CD8-positive, alpha-beta memory T cell (primary cell): ENCODE measurements around the gene SH3RF1. TPM values are rescaled to one million over a fixed set of nuclear protein-coding genes. Genes with fewer than 3 reads are reported as not detected.

ENCODE experiments used
- CTCF ChIA-PET: fragments of 350-600 bp; sonication (Branson Sonifier 250); formaldehyde crosslinking; loops from one replicate; lab custom pipeline; 2021; ENCODE audit warnings: antibody characterized with exemption; lab: Charles Lee
- POLR2A ChIA-PET: fragments of 350-600 bp; sonication (Branson Sonifier 250); formaldehyde crosslinking; loops from one replicate; lab custom pipeline; 2021; ENCODE audit warnings: antibody characterized with exemption; lab: Charles Lee
- DNase-seq, 5 donors: peaks; one replicate each; pipeline versions ENCODE4 v3.0.0 to v3.0.0-alpha.2; 2020 to 2022; ENCODE audit warnings: mixed read lengths in 1 of 5
- H3K27ac ChIP-seq: one replicate; pipeline ENCODE4 v1.7.0; 2013; ENCODE audit warnings: low read depth, mild to moderate bottlenecking, low read length, moderate library complexity
- H3K27me3 ChIP-seq: 2 replicates; pipeline ENCODE4 v1.7.0; 2013; ENCODE audit warnings: low read length, mild to moderate bottlenecking; ENCODE audit not compliant: insufficient read depth, poor library complexity, severe bottlenecking
- H3K36me3 ChIP-seq: 2 replicates; pipeline ENCODE4 v1.7.0; 2013; ENCODE audit warnings: mild to moderate bottlenecking, low read length, moderate library complexity; ENCODE audit not compliant: insufficient read depth
- H3K4me1 ChIP-seq: 2 replicates; pipeline ENCODE4 v1.7.0; 2013; ENCODE audit warnings: mild to moderate bottlenecking, low read length, moderate library complexity; ENCODE audit not compliant: insufficient read depth
- H3K4me3 ChIP-seq: 2 replicates; pipeline ENCODE4 v1.7.0; 2013; ENCODE audit warnings: mild to moderate bottlenecking, low read length
- H3K9me3 ChIP-seq: 2 replicates; pipeline ENCODE4 v1.7.0; 2013; ENCODE audit warnings: mild to moderate bottlenecking, low read length
- H3K27ac Mint-ChIP-seq, 8 donors: one replicate each; pipeline ENCODE4 v1.8.0; 2020 to 2021; ENCODE audit warnings: mixed read lengths in 8 of 8, mild to moderate bottlenecking in 6 of 8, inconsistent platforms in 3 of 8, moderate library complexity in 3 of 8
- H3K27me3 Mint-ChIP-seq, 2 donors: one replicate each; pipeline ENCODE4 v1.8.0; 2020 to 2021; ENCODE audit warnings: mixed read lengths in 2 of 2, mild to moderate bottlenecking in 1 of 2, moderate library complexity in 1 of 2
- H3K36me3 Mint-ChIP-seq, 3 donors: one replicate each; pipeline ENCODE4 v1.8.0; 2020 to 2021; ENCODE audit warnings: mixed read lengths in 3 of 3, inconsistent platforms in 1 of 3, mild to moderate bottlenecking in 1 of 3
- H3K4me1 Mint-ChIP-seq, 3 donors: one replicate each; pipeline ENCODE4 v1.8.0; 2020 to 2021; ENCODE audit warnings: mixed read lengths in 3 of 3, inconsistent platforms in 1 of 3, mild to moderate bottlenecking in 1 of 3
- H3K4me3 Mint-ChIP-seq, 7 donors: one replicate each; pipeline ENCODE4 v1.8.0; 2020 to 2021; ENCODE audit warnings: mixed read lengths in 7 of 7, mild to moderate bottlenecking in 6 of 7, moderate library complexity in 4 of 7, inconsistent platforms in 2 of 7
- H3K9me3 Mint-ChIP-seq, 5 donors: one replicate each; pipeline ENCODE4 v1.8.0; 2020 to 2022; ENCODE audit warnings: mixed read lengths in 5 of 5, mild to moderate bottlenecking in 3 of 5, moderate library complexity in 2 of 5, inconsistent platforms in 1 of 5
- polyA plus RNA-seq: library from polyadenylated mRNA; unstranded; fragments of 300-500 nt; fragmentation: Illumina TruSeq; gene quantifications from one replicate; pipeline ENCODE4 v1.2.3, GENCODE V29; 2021
- total RNA-seq, 2 experiments: library from RNA; stranded (reverse); gene quantifications; one replicate each; pipeline ENCODE4 v1.2.3, GENCODE V29; 2021

SH3RF1 gene
- total and polyA plus RNA-seq, 3 experiments from 2014 or later, result 1.1 to 1.4 TPM; not detected in 1

- Mint-ChIP-seq H3K36me3 (no peaks in the 10 kb centered on the region), H3K27ac (peak overlapping the region in 2 of 8 donors; percentile 17 to 51), H3K4me1 (no peaks in the 10 kb centered on the region), H3K27me3 (peaks cover 3 to 9% of the 10 kb centered on the region in 2 donors), H3K9me3 (no peaks in the 10 kb centered on the region), H3K4me3 (no peak overlapping the region)
- no peaks in the 10 kb centered on the region for H3K9me3 ChIP-seq
- no peak overlapping the region for H3K27ac ChIP-seq
- CTCF ChIA-PET, result no interaction called here
- no peaks in the 10 kb centered on the region for H3K27me3 ChIP-seq
- no peaks in the 10 kb centered on the region for H3K36me3 ChIP-seq
- H3K4me1 ChIP-seq, result no peaks in the 10 kb centered on the region
- no peak overlapping the region for H3K4me3 ChIP-seq
- DNase-seq, result no peak
- POLR2A ChIA-PET, result no interaction called here
These were observed 153.1 kb downstream of the SH3RF1 start for GRCh38 chr4:169117591-169118081.

GRCh38 chr4:169116270-169116901 lies 154.4 kb downstream of the SH3RF1 start:
- Histone ChIP-seq H3K27me3 (no peaks in the 10 kb centered on the region), H3K27ac (no peak overlapping the region), H3K9me3 (no peaks in the 10 kb centered on the region), H3K36me3 (no peaks in the 10 kb centered on the region), H3K4me1 (no peaks in the 10 kb centered on the region), H3K4me3 (no peak overlapping the region)
- peaks cover 3% of the 10 kb centered on the region in 2 donors for H3K27me3 Mint-ChIP-seq
- H3K4me1 Mint-ChIP-seq, result no peaks in the 10 kb centered on the region
- no peak overlapping the region for H3K27ac Mint-ChIP-seq
- ChIA-PET CTCF (no interaction called here), POLR2A (no interaction called here)
- no peak for DNase-seq
- H3K36me3 Mint-ChIP-seq, result no peaks in the 10 kb centered on the region
- H3K9me3 Mint-ChIP-seq, result no peaks in the 10 kb centered on the region
- no peak overlapping the region for H3K4me3 Mint-ChIP-seq

- Histone ChIP-seq H3K36me3 (no peaks in the 10 kb centered on the region), H3K4me1 (no peaks in the 10 kb centered on the region), H3K27ac (no peak overlapping the region), H3K4me3 (no peak overlapping the region), H3K27me3 (no peaks in the 10 kb centered on the region), H3K9me3 (no peaks in the 10 kb centered on the region)
- peaks cover 0 to 3% of the 10 kb centered on the region in 2 donors for H3K27me3 Mint-ChIP-seq
- no peak overlapping the region for H3K27ac Mint-ChIP-seq
- CTCF ChIA-PET, result no interaction called here
- no peaks in the 10 kb centered on the region for H3K36me3 Mint-ChIP-seq
- no peak overlapping the region for H3K4me3 Mint-ChIP-seq
- POLR2A ChIA-PET, result no interaction called here
- DNase-seq, result no peak
- no peaks in the 10 kb centered on the region for H3K9me3 Mint-ChIP-seq
- H3K4me1 Mint-ChIP-seq, result no peaks in the 10 kb centered on the region
These were observed 154.9 kb downstream of the SH3RF1 start for GRCh38 chr4:169115897-169116254.

- Mint-ChIP-seq H3K27ac (no peak overlapping the region), H3K9me3 (no peaks in the 10 kb centered on the region), H3K4me1 (no peaks in the 10 kb centered on the region), H3K36me3 (no peaks in the 10 kb centered on the region), H3K4me3 (no peak overlapping the region), H3K27me3 (peaks cover 0 to 3% of the 10 kb centered on the region in 2 donors)
- H3K27me3 ChIP-seq, result no peaks in the 10 kb centered on the region
- no peak overlapping the region for H3K27ac ChIP-seq
- no peaks in the 10 kb centered on the region for H3K36me3 ChIP-seq
- H3K4me3 ChIP-seq, result no peak overlapping the region
- ChIA-PET CTCF (no interaction called here), POLR2A (no interaction called here)
- DNase-seq, result no peak
- H3K4me1 ChIP-seq, result no peaks in the 10 kb centered on the region
- H3K9me3 ChIP-seq, result no peaks in the 10 kb centered on the region
These were observed 155.4 kb downstream of the SH3RF1 start for GRCh38 chr4:169115144-169115896.

GRCh38 chr4:169114341-169114974 lies 156.3 kb downstream of the SH3RF1 start:
- ChIA-PET CTCF (no interaction called here), POLR2A (no interaction called here)
- Mint-ChIP-seq H3K4me3 (no peak overlapping the region), H3K36me3 (no peaks in the 10 kb centered on the region), H3K9me3 (no peaks in the 10 kb centered on the region), H3K27ac (no peak overlapping the region), H3K27me3 (peaks cover 0 to 3% of the 10 kb centered on the region in 2 donors), H3K4me1 (no peaks in the 10 kb centered on the region)
- Histone ChIP-seq H3K27me3 (no peaks in the 10 kb centered on the region), H3K27ac (no peak overlapping the region), H3K9me3 (no peaks in the 10 kb centered on the region), H3K4me1 (no peaks in the 10 kb centered on the region), H3K36me3 (no peaks in the 10 kb centered on the region), H3K4me3 (no peak overlapping the region)
- no peak for DNase-seq

GRCh38 chr4:169110633-169111032 lies 160.1 kb downstream of the SH3RF1 start:
- no peaks in the 10 kb centered on the region for H3K27me3 ChIP-seq

GRCh38 chr4:169109035-169109675 lies 161.6 kb downstream of the SH3RF1 start:
- no peaks in the 10 kb centered on the region for H3K36me3 ChIP-seq
- CTCF ChIA-PET, result no interaction called here
- H3K27ac ChIP-seq, result no peak overlapping the region
- H3K27me3 ChIP-seq, result no peaks in the 10 kb centered on the region
- Mint-ChIP-seq H3K4me3 (no peak overlapping the region), H3K27ac (no peak overlapping the region), H3K27me3 (peaks cover 0 to 16% of the 10 kb centered on the region in 2 donors), H3K9me3 (no peaks in the 10 kb centered on the region), H3K36me3 (no peaks in the 10 kb centered on the region), H3K4me1 (no peaks in the 10 kb centered on the region)
- no peak for DNase-seq
- H3K4me3 ChIP-seq, result no peak overlapping the region
- H3K4me1 ChIP-seq, result no peaks in the 10 kb centered on the region
- POLR2A ChIA-PET, result no interaction called here
- H3K9me3 ChIP-seq, result no peaks in the 10 kb centered on the region

More at GRCh38 chr4:169110633-169111032, 160.1 kb downstream of the SH3RF1 start:
- no peaks in the 10 kb centered on the region for H3K36me3 ChIP-seq
- H3K9me3 ChIP-seq, result no peaks in the 10 kb centered on the region
- H3K4me3 ChIP-seq, result no peak overlapping the region
- ChIA-PET CTCF (no interaction called here), POLR2A (no interaction called here)
- no peak overlapping the region for H3K27ac ChIP-seq
- Mint-ChIP-seq H3K9me3 (no peaks in the 10 kb centered on the region), H3K4me1 (no peaks in the 10 kb centered on the region), H3K4me3 (no peak overlapping the region), H3K36me3 (no peaks in the 10 kb centered on the region), H3K27ac (no peak overlapping the region), H3K27me3 (peaks cover 2 to 12% of the 10 kb centered on the region in 2 donors)
- H3K4me1 ChIP-seq, result no peaks in the 10 kb centered on the region
- no peak for DNase-seq

- CTCF ChIA-PET, result no interaction called here
- no peak for DNase-seq
- Histone ChIP-seq H3K27ac (no peak overlapping the region), H3K27me3 (no peaks in the 10 kb centered on the region), H3K4me3 (no peak overlapping the region), H3K9me3 (no peaks in the 10 kb centered on the region), H3K4me1 (no peaks in the 10 kb centered on the region), H3K36me3 (no peaks in the 10 kb centered on the region)
- Mint-ChIP-seq H3K4me1 (no peaks in the 10 kb centered on the region), H3K27ac (no peak overlapping the region), H3K4me3 (no peak overlapping the region), H3K27me3 (peaks cover 0 to 19% of the 10 kb centered on the region in 2 donors), H3K36me3 (no peaks in the 10 kb centered on the region), H3K9me3 (no peaks in the 10 kb centered on the region)
- POLR2A ChIA-PET, result no interaction called here
These were observed 162.5 kb downstream of the SH3RF1 start for GRCh38 chr4:169108303-169108702.
